DND-41 (cell line): ENCODE data around the gene CFAP77.

ENCODE experiments used
- ATAC-seq: fragments of 200-7000 bp; cut with Tn5 transposase; 3 replicates; pipeline ENCODE4 v1.9.1; 2021; ENCODE audit warnings: low read depth; ENCODE audit not compliant: insufficient read depth
- DNase-seq: peaks from one replicate; pipeline ENCODE4 v3.0.0-alpha.2; 2020
- H2AFZ ChIP-seq: 2 replicates; pipeline ENCODE4 v1.6.0; 2012; ENCODE audit warnings: low read depth, low read length
- H3K27ac ChIP-seq: 2 replicates; pipeline ENCODE4 v1.5.1; 2012; ENCODE audit warnings: low read length, inconsistent platforms
- H3K27me3 ChIP-seq: fragments of 200-600 bp; sonication (generic); 2 replicates; pipeline ENCODE4 v1.6.0; 2012; ENCODE audit warnings: low read length, mild to moderate bottlenecking, inconsistent platforms; ENCODE audit not compliant: insufficient read depth, poor library complexity
- H3K36me3 ChIP-seq: 2 replicates; pipeline ENCODE4 v1.5.1; 2012; ENCODE audit warnings: low read length, inconsistent platforms; ENCODE audit not compliant: insufficient read depth
- H3K4me1 ChIP-seq: 2 replicates; pipeline ENCODE4 v1.5.1; 2012; ENCODE audit warnings: mild to moderate bottlenecking, low read length; ENCODE audit not compliant: insufficient read depth
- H3K4me2 ChIP-seq: 2 replicates; pipeline ENCODE4 v1.6.0; 2012; ENCODE audit warnings: mild to moderate bottlenecking, moderate library complexity, low read length, inconsistent platforms; ENCODE audit not compliant: insufficient read depth
- H3K4me3 ChIP-seq, 2 experiments: fragments of 200-600 bp in 1 of 2; shearing (Covaris generic) in 1 of 2; 2 replicates each; pipeline ENCODE4 v1.5.1; 2012 to 2016; ENCODE audit warnings: inconsistent platforms in 2 of 2, low read length in 2 of 2, mild to moderate bottlenecking in 2 of 2, low read depth in 1 of 2, moderate library complexity in 1 of 2
- H3K79me2 ChIP-seq: 2 replicates; pipeline ENCODE4 v1.6.0; 2012; ENCODE audit warnings: low read length, inconsistent platforms; ENCODE audit not compliant: insufficient read depth
- H3K9ac ChIP-seq: 2 replicates; pipeline ENCODE4 v1.6.0; 2012; ENCODE audit warnings: low read depth, mild to moderate bottlenecking, inconsistent platforms, low read length, moderate library complexity
- H3K9me3 ChIP-seq: 2 replicates; pipeline ENCODE4 v1.5.1; 2012; ENCODE audit warnings: low read length, moderate library complexity, mild to moderate bottlenecking, inconsistent platforms; ENCODE audit not compliant: insufficient read depth, severe bottlenecking
- H4K20me1 ChIP-seq: 2 replicates; pipeline ENCODE4 v1.6.0; 2012; ENCODE audit warnings: low read length; ENCODE audit not compliant: insufficient read depth
- CTCF ChIP-seq: IDR thresholded peaks from 2 replicates; pipeline ENCODE4 v1.5.1; 2012; ENCODE audit warnings: borderline replicate concordance, low read length, moderate library complexity, mild to moderate bottlenecking; ENCODE audit not compliant: poor library complexity, severe bottlenecking; ENCODE audit errors: extremely low read depth
- EZH2 ChIP-seq: IDR thresholded peaks from 3 replicates; pipeline ENCODE4 v1.6.1; 2012; ENCODE audit warnings: borderline replicate concordance, low read depth, mild to moderate bottlenecking, moderate library complexity, low read length, inconsistent platforms; ENCODE audit not compliant: severe bottlenecking

CFAP77 gene

GRCh38 chr9:132418726-132419363 is 8.8 kb downstream of the CFAP77 start:
- Histone ChIP-seq H3K4me1 (no peaks in the 10 kb centered on the region), H3K9ac (no peak overlapping the region), H3K4me2 (no peak overlapping the region), H3K79me2 (no peaks in the 10 kb centered on the region), H4K20me1 (no peaks in the 10 kb centered on the region; the same call in 1 of the 2 replicates), H3K4me3 (no peak overlapping the region), H2AFZ (no peak overlapping the region), H3K9me3 (no peaks in the 10 kb centered on the region), H3K36me3 (no peaks in the 10 kb centered on the region), H3K27ac (no peak overlapping the region), H3K27me3 (peaks cover 29% of the 10 kb centered on the region)
- ATAC-seq, result no peak
- no peak for DNase-seq
- no peak for TF ChIP-seq EZH2
- TF ChIP-seq CTCF, result no peak

GRCh38 chr9:132422574-132422973 is 12.6 kb downstream of the CFAP77 start:
- no peak for ATAC-seq
- no peak overlapping the region for H3K4me2 ChIP-seq
- no peak overlapping the region for H2AFZ ChIP-seq
- TF ChIP-seq CTCF (no peak), EZH2 (no peak)
- no peaks in the 10 kb centered on the region for H3K4me1 ChIP-seq
- no peak overlapping the region for H3K9ac ChIP-seq
- H3K9me3 ChIP-seq, result no peaks in the 10 kb centered on the region
- H3K36me3 ChIP-seq, result no peaks in the 10 kb centered on the region
- no peak for DNase-seq
- no peaks in the 10 kb centered on the region for H4K20me1 ChIP-seq
- H3K4me3 ChIP-seq, result no peak overlapping the region
- no peaks in the 10 kb centered on the region for H3K79me2 ChIP-seq
- peaks cover 43% of the 10 kb centered on the region for H3K27me3 ChIP-seq
- H3K27ac ChIP-seq, result no peak overlapping the region

- DNase-seq (no peak), ATAC-seq (no peak)
- Histone ChIP-seq H2AFZ (no peak overlapping the region), H3K36me3 (no peaks in the 10 kb centered on the region), H3K4me3 (no peak overlapping the region), H4K20me1 (no peaks in the 10 kb centered on the region), H3K79me2 (no peaks in the 10 kb centered on the region), H3K27me3 (peaks cover 43% of the 10 kb centered on the region), H3K4me1 (no peaks in the 10 kb centered on the region), H3K27ac (no peak overlapping the region), H3K9ac (no peak overlapping the region), H3K9me3 (no peaks in the 10 kb centered on the region), H3K4me2 (no peak overlapping the region)
- no peak for TF ChIP-seq EZH2
- no peak for TF ChIP-seq CTCF
Measured at GRCh38 chr9:132423503-132423902, 13.5 kb downstream of the CFAP77 start.
